Measurements from ENCODE around the gene RNF225. TPM values are rescaled to one million over a fixed set of nuclear protein-coding genes. Genes with fewer than 3 reads are reported as not detected.

The RNF225 gene
- total and polyA plus RNA-seq, 9 of the 15 experiments (the other 6 are each of a cell fraction or from before 2014, with no cell fraction given): 0.33 TPM; not detected in 8

DNA sequence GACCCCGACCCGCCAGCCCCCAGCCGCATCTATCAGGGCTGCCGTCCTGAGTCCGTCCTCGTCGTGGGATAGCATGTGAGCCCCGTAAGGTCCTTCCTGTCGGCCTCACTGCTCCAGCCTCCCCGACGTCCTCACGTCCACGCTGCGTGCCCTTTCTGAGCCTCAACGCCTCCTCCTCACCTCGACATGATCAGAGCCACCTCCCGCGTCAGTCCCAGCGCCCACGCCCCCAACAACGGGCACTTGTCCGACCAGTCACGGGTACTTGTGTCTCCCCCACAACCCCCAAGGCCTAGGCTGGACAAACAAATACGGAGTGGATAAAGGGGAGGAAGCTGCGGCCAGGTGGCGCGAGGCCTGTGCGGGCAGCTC, 33.6 kb upstream of the RNF225 start (continued):
- TF ChIP-seq, protein P1, sequence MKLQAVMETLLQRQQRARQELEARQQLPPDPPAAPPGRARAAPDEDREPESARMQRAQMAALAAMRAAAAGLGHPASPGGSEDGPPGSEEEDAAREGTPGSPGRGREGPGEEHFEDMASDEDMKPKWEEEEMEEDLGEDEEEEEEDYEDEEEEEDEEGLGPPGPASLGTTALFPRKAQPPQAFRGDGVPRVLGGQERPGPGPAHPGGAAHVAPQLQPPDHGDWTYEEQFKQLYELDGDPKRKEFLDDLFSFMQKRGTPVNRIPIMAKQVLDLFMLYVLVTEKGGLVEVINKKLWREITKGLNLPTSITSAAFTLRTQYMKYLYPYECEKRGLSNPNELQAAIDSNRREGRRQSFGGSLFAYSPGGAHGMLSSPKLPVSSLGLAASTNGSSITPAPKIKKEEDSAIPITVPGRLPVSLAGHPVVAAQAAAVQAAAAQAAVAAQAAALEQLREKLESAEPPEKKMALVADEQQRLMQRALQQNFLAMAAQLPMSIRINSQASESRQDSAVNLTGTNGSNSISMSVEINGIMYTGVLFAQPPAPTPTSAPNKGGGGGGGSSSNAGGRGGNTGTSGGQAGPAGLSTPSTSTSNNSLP (IDR thresholded peaks at IDR 0.05; ENCODE audit: borderline replicate concordance, low read depth, low read length): no peak
- no peak for TF ChIP-seq DDX20 (tag; IDR thresholded peaks at IDR 0.05; ENCODE audit: low read depth)
- TF ChIP-seq ZNF431 (CRISPR knock-in tag; IDR thresholded peaks at IDR 0.05): no peak
- TF ChIP-seq BACH1 (tag; IDR thresholded peaks at IDR 0.05): no peak
- TF ChIP-seq, protein P2, sequence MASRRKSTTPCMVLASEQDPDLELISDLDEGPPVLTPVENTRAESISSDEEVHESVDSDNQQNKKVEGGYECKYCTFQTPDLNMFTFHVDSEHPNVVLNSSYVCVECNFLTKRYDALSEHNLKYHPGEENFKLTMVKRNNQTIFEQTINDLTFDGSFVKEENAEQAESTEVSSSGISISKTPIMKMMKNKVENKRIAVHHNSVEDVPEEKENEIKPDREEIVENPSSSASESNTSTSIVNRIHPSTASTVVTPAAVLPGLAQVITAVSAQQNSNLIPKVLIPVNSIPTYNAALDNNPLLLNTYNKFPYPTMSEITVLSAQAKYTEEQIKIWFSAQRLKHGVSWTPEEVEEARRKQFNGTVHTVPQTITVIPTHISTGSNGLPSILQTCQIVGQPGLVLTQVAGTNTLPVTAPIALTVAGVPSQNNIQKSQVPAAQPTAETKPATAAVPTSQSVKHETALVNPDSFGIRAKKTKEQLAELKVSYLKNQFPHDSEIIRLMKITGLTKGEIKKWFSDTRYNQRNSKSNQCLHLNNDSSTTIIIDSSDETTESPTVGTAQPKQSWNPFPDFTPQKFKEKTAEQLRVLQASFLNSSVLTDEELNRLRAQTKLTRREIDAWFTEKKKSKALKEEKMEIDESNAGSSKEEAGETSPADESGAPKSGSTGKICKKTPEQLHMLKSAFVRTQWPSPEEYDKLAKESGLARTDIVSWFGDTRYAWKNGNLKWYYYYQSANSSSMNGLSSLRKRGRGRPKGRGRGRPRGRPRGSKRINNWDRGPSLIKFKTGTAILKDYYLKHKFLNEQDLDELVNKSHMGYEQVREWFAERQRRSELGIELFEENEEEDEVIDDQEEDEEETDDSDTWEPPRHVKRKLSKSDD (conservative IDR thresholded peaks at IDR 0.05; ENCODE audit: low read length): no peak
- no peak for TF ChIP-seq CREB1 (IDR thresholded peaks at IDR 0.05)
- TF ChIP-seq CREB1 (CRISPR knock-in tag; IDR thresholded peaks at IDR 0.05): peak; percentile 20; the same call in 1 of the 2 replicates
- no peak for TF ChIP-seq MEF2D (tag; conservative IDR thresholded peaks at IDR 0.05; ENCODE audit: low read depth)
- no peak for TF ChIP-seq RBM39 (optimal IDR thresholded peaks at IDR 0.05; ENCODE audit: low read depth, low read length)
- TF ChIP-seq ZBTB1 (CRISPR knock-in tag; IDR thresholded peaks at IDR 0.05; ENCODE audit: borderline replicate concordance, low read depth): peak; percentile 61; the same call in 1 of the 2 replicates
- no peak for TF ChIP-seq POLR3A (IDR thresholded peaks at IDR 0.05; ENCODE audit: borderline replicate concordance, extremely low read depth, insufficient read depth, insufficient read length)
- peak; percentile 63; the same call in 1 of the 2 replicates for TF ChIP-seq THRAP3 (IDR thresholded peaks at IDR 0.05; ENCODE audit: borderline replicate concordance)
- no peak for TF ChIP-seq FOXK2 (conservative IDR thresholded peaks at IDR 0.05 in 1 of 2, IDR thresholded peaks at IDR 0.05 in 1 of 2; ENCODE audit: low read depth in 2 of 2)
- TF ChIP-seq FOXA1 (IDR thresholded peaks at IDR 0.05; ENCODE audit: borderline replicate concordance): no peak
- no peak for TF ChIP-seq ZKSCAN8 (CRISPR knock-in tag; IDR thresholded peaks at IDR 0.05)
- peak; percentile 47; the same call in 1 of the 2 replicates for TF ChIP-seq ZNF407 (IDR thresholded peaks at IDR 0.05; ENCODE audit: low read depth)
